HCT116 (cell line): ENCODE results near the gene GOLGA3. TPM values are rescaled to one million over a fixed set of nuclear protein-coding genes. Genes with fewer than 3 reads are reported as not detected.

ENCODE experiments used
- ATAC-seq: fragments of 200-7000 bp; cut with Tn5 transposase; 2 replicates; pipeline ENCODE4 v1.9.1; 2020; ENCODE audit warnings: mild to moderate bottlenecking, moderate library complexity
- BruUV-seq: library from RNA; stranded (reverse); fragments of 400-500 nt; replicated peaks from 2 replicates; lab custom pipeline; 2021; lab: Mats Ljungman, UMichigan
- CTCF ChIA-PET: fragments of 300-600 bp; sonication (Branson Sonifier 250); formaldehyde crosslinking; loops from one replicate; lab custom pipeline; 2021; ENCODE audit warnings: antibody characterized with exemption; lab: Charles Lee
- POLR2A ChIA-PET: fragments of 300-600, 350-600 bp; sonication (Branson Sonifier 250); formaldehyde crosslinking; loops from one replicate; lab custom pipeline; 2021; ENCODE audit warnings: antibody characterized with exemption; lab: Charles Lee
- RAD21 ChIA-PET, 2 experiments: fragments of 300-600 bp; sonication (Branson Sonifier 250); formaldehyde crosslinking; loops; one replicate each; lab custom pipeline; 2023; ENCODE audit warnings: low total read pairs in 2 of 2; ENCODE audit not compliant: uncharacterized antibody in 2 of 2, unreplicated experiment in 2 of 2, low non-redundant PET in 1 of 2; lab: Charles Lee
- DNase-seq: peaks from one replicate; pipeline ENCODE4 v3.0.0-alpha.2; 2010; ENCODE audit warnings: low read depth, low spot score
- H2AFZ ChIP-seq: fragments of 200-600 bp; shearing (Covaris generic), sonication (generic); 2 replicates; pipeline ENCODE4 v1.6.1; 2017; ENCODE audit warnings: low read depth, mixed run types, mixed read lengths, antibody characterized with exemption, low read length; ENCODE audit not compliant: poor library complexity, severe bottlenecking
- H3K27ac ChIP-seq: 2 replicates; pipeline ENCODE4 v1.5.1; 2012; ENCODE audit warnings: low read depth, low read length
- H3K27me3 ChIP-seq: fragments of 200-600 bp; sonication (generic); 2 replicates; pipeline ENCODE4 v1.6.1; 2016; ENCODE audit warnings: mixed run types, low read length, mixed read lengths; ENCODE audit not compliant: insufficient read depth
- H3K36me3 ChIP-seq, 2 experiments: fragments of 200-500 bp in 1 of 2; fragments of 200-600 bp in 1 of 2; sonication (Bioruptor generic) in 1 of 2; sonication (generic) in 1 of 2; 2 replicates each; pipeline versions ENCODE4 v1.5.1 to v1.6.1; 2014 to 2016; ENCODE audit warnings: low read length in 2 of 2, inconsistent platforms in 1 of 2, mixed read lengths in 1 of 2, mixed run types in 1 of 2; ENCODE audit not compliant: insufficient read depth in 2 of 2, control insufficient read depth in 1 of 2
- H3K4me1 ChIP-seq, 2 experiments: fragments of 200-600 bp in 1 of 2; sonication (generic) in 1 of 2; 2 replicates each; pipeline versions ENCODE4 v1.5.1 to v1.6.1; 2012 to 2017; ENCODE audit warnings: low read length in 2 of 2, inconsistent platforms in 1 of 2, mild to moderate bottlenecking in 1 of 2, mixed read lengths in 1 of 2, mixed run types in 1 of 2, moderate library complexity in 1 of 2; ENCODE audit not compliant: insufficient read depth in 2 of 2, control insufficient read depth in 1 of 2
- H3K4me2 ChIP-seq: fragments of 200-600 bp; sonication (generic); 2 replicates; pipeline ENCODE4 v1.6.1; 2017; ENCODE audit warnings: mixed run types, low read length, mixed read lengths
- H3K4me3 ChIP-seq, 2 experiments: fragments of 200-600 bp in 1 of 2; sonication (generic) in 1 of 2; replicated peaks in 1 of 2; 2 replicates each; pipeline ENCODE4 v1.5.1; 2011 to 2016; ENCODE audit warnings: low read length in 2 of 2, control low read depth in 1 of 2, low read depth in 1 of 2, mild to moderate bottlenecking in 1 of 2, mixed read lengths in 1 of 2, mixed run types in 1 of 2
- H3K79me2 ChIP-seq: fragments of 200-600 bp; sonication (generic); 2 replicates; pipeline ENCODE4 v1.6.1; 2017; ENCODE audit warnings: mild to moderate bottlenecking, mixed run types, low read length, moderate library complexity, mixed read lengths; ENCODE audit not compliant: insufficient read depth
- H3K9ac ChIP-seq: fragments of 200-600 bp; sonication (generic); 2 replicates; pipeline ENCODE4 v1.6.1; 2016; ENCODE audit warnings: low read length, mixed read lengths
- H3K9me2 ChIP-seq: fragments of 200-600 bp; sonication (generic), shearing (Covaris generic); 2 replicates; pipeline ENCODE4 v1.6.1; 2017; ENCODE audit warnings: mixed run types, mild to moderate bottlenecking, moderate library complexity; ENCODE audit not compliant: insufficient read depth
- H3K9me3 ChIP-seq, 2 experiments: fragments of 200-500 bp in 1 of 2; fragments of 200-600 bp in 1 of 2; sonication (Bioruptor generic) in 1 of 2; sonication (generic) in 1 of 2; 2 replicates each; pipeline ENCODE4 v1.6.1; 2014 to 2017; ENCODE audit warnings: low read length in 2 of 2, mixed read lengths in 2 of 2, inconsistent platforms in 1 of 2, low read depth in 1 of 2, mild to moderate bottlenecking in 1 of 2, mixed run types in 1 of 2, moderate library complexity in 1 of 2; ENCODE audit not compliant: control insufficient read depth in 1 of 2, insufficient read depth in 1 of 2
- H4K20me1 ChIP-seq: fragments of 200-600 bp; sonication (generic), shearing (Covaris generic); 2 replicates; pipeline ENCODE4 v1.6.1; 2017; ENCODE audit warnings: mixed run types, mild to moderate bottlenecking, moderate library complexity; ENCODE audit not compliant: insufficient read depth
- CBX3 ChIP-seq: IDR thresholded peaks from 2 replicates; pipeline ENCODE4 v1.6.1; 2012; ENCODE audit warnings: low read depth
- CTCF ChIP-seq, 3 experiments: fragments of 200-600 bp in 1 of 3; sonication (generic) in 1 of 3; IDR thresholded peaks in 2 of 3; conservative IDR thresholded peaks in 1 of 3; 2 replicates each; pipeline ENCODE4 v1.5.1; 2012 to 2017; ENCODE audit warnings: low read depth in 2 of 3, low read length in 2 of 3, antibody characterized with exemption in 1 of 3, borderline replicate concordance in 1 of 3, control low read depth in 1 of 3, mild to moderate bottlenecking in 1 of 3, mixed read lengths in 1 of 3, mixed run types in 1 of 3, moderate library complexity in 1 of 3; ENCODE audit not compliant: insufficient read depth in 1 of 3
- EGR1 ChIP-seq: IDR thresholded peaks from 2 replicates; pipeline ENCODE4 v1.6.1; 2012; ENCODE audit warnings: low read depth
- ELF1 ChIP-seq: IDR thresholded peaks from 2 replicates; pipeline ENCODE4 v1.6.1; 2012; ENCODE audit warnings: low read depth, borderline replicate concordance
- EZH2phosphoT487 ChIP-seq: fragments of 200-600 bp; IDR thresholded peaks from 2 replicates; pipeline ENCODE4 v1.6.1; 2018; ENCODE audit warnings: antibody characterized with exemption, borderline replicate concordance
- JUND ChIP-seq: IDR thresholded peaks from 2 replicates; pipeline ENCODE4 v1.6.1; 2012
- POLR2A ChIP-seq: IDR thresholded peaks from 2 replicates; pipeline ENCODE4 v1.7.0; 2011; ENCODE audit warnings: borderline replicate concordance; ENCODE audit not compliant: insufficient read depth, insufficient read length; ENCODE audit errors: extremely low read depth
- RAD21 ChIP-seq: IDR thresholded peaks from 2 replicates; pipeline ENCODE4 v1.6.1; 2012; ENCODE audit warnings: low read depth, mild to moderate bottlenecking
- SIN3A ChIP-seq: IDR thresholded peaks from 2 replicates; pipeline ENCODE4 v1.6.1; 2012; ENCODE audit warnings: low read depth
- SP1 ChIP-seq: IDR thresholded peaks from 2 replicates; pipeline ENCODE4 v1.6.1; 2012; ENCODE audit warnings: low read depth
- TCF7L2 ChIP-seq: IDR thresholded peaks from 2 replicates; pipeline ENCODE4 v1.7.0; 2011; ENCODE audit warnings: borderline replicate concordance, inconsistent platforms; ENCODE audit not compliant: insufficient read depth, insufficient read length; ENCODE audit errors: extremely low read depth
- ZBTB33 ChIP-seq: IDR thresholded peaks from 2 replicates; pipeline ENCODE4 v1.6.1; 2011; ENCODE audit warnings: mild to moderate bottlenecking, low read length, moderate library complexity; ENCODE audit not compliant: insufficient replicate concordance; ENCODE audit errors: extremely low read depth
- ZFX ChIP-seq: fragments of 450-650 bp; IDR thresholded peaks from 2 replicates; pipeline ENCODE4 v1.6.1; 2017
- intact Hi-C: fragments of 100-400 bp; cut with micrococcal nuclease; formaldehyde crosslinking; loops from 2 replicates; pipeline ENCODE4 v1.10.0; 2022
- total RNA-seq: library from RNA; stranded (reverse); gene quantifications from one replicate; pipeline ENCODE4 v1.2.1, GENCODE V29; 2021; ENCODE audit not compliant: unreplicated experiment
- TF ChIP-seq, protein P1 (sequence below): IDR thresholded peaks from 2 replicates; pipeline ENCODE4 v1.6.1; 2012
- TF ChIP-seq, protein P2 (sequence below): IDR thresholded peaks from 2 replicates; pipeline ENCODE4 v1.6.1; 2012

GOLGA3 gene
- total RNA-seq, 1 experiment from 2014 or later: 35.1 TPM

DNA sequence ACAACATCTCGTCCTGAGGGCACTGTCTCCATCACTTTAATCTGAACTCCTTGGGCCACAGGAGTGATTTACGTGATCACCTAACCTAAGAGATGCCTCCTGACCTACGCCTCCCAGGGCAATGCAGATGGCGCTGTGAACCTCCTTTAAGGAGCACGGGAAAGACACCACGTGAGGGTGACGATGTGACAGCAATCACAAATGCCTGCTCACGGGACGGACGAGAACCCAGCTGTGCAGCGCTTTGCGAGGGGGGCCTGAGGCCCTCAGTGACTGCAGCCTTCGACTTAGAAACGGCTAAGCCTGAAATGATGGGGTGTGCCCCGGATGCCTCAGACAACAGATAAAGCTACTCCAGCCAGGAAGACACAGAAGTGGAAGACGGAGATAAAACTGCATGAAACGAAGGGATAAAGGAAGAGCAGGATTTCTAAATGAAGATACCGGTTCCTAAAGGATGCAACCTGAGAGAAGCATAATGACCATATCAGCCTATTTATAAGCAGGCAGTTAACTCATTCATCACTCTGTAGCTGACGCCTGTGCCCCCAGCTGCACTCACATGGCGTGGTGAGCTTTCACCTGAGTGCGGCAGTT lies 13.9 kb upstream of the GOLGA3 start:
- Histone ChIP-seq H3K79me2 (no peaks in the 10 kb centered on the region), H3K27me3 (no peaks in the 10 kb centered on the region), H3K9me2 (no peaks in the 10 kb centered on the region), H4K20me1 (no peaks in the 10 kb centered on the region), H3K36me3 (no peaks in the 10 kb centered on the region), H3K9ac (no peak overlapping the region), H3K4me3 (no peak overlapping the region), H3K4me1 (no peaks in the 10 kb centered on the region), H3K27ac (no peak overlapping the region), H3K9me3 (no peaks in the 10 kb centered on the region), H3K4me2 (no peak overlapping the region), H2AFZ (no peak overlapping the region)
- no peak for DNase-seq
- ChIA-PET RAD21 (no interaction called here), CTCF (no interaction called here), POLR2A (no interaction called here)
- BruUV-seq: no TSS peak
- intact Hi-C loops: no loop called here
- TF ChIP-seq ELF1: no peak
- no peak for TF ChIP-seq EZH2phosphoT487
- TF ChIP-seq, protein P1, sequence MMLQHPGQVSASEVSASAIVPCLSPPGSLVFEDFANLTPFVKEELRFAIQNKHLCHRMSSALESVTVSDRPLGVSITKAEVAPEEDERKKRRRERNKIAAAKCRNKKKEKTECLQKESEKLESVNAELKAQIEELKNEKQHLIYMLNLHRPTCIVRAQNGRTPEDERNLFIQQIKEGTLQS: no peak
- TF ChIP-seq SIN3A: no peak
- TF ChIP-seq CTCF (IDR thresholded peaks at IDR 0.05 in 2 of 3, conservative IDR thresholded peaks at IDR 0.05 in 1 of 3; ENCODE audit: borderline replicate concordance in 1 of 3, insufficient read depth in 1 of 3, low read depth in 2 of 3, low read length in 2 of 3): no peak
- TF ChIP-seq, protein P2, sequence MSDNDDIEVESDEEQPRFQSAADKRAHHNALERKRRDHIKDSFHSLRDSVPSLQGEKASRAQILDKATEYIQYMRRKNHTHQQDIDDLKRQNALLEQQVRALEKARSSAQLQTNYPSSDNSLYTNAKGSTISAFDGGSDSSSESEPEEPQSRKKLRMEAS: no peak
- no peak for TF ChIP-seq JUND
- ATAC-seq: no peak

DNA sequence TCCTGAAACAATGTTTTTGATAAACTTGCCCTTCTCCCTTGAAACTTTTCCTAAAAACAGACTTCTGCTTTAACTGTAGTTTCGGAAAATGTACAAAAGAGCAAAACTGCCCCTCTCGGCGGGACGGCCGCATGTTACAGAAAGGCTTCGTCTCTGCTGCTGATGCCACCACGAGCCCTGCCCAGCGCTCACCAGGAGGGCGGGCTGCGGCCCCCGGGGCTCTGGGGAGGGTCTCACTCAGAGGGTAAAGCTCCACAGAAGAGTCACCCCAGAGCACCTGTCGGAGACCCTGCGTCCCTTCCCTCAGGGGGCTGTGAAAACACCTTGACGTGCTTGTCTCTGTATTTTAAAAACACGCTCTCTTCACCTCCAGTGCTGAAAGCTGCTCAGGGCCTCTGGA lies 12.5 kb upstream of the GOLGA3 start:
- ATAC-seq (no peak), DNase-seq (no peak)
- H3K36me3 ChIP-seq: no peaks in the 10 kb centered on the region
- no peak overlapping the region for H3K9ac ChIP-seq
- no peak overlapping the region for H2AFZ ChIP-seq
- H3K27me3 ChIP-seq: no peaks in the 10 kb centered on the region
- intact Hi-C loops: no loop called here
- no peaks in the 10 kb centered on the region for H3K9me3 ChIP-seq
- H3K4me1 ChIP-seq: no peaks in the 10 kb centered on the region
- no peak overlapping the region for H3K4me2 ChIP-seq
- H3K4me3 ChIP-seq: no peak overlapping the region
- CTCF ChIA-PET: no interaction called here
- RAD21 ChIA-PET: no interaction called here
- no TSS peak for BruUV-seq
- H3K9me2 ChIP-seq: no peaks in the 10 kb centered on the region
- no peak for TF ChIP-seq SIN3A
- no peak for TF ChIP-seq ZFX
- no peak for TF ChIP-seq EZH2phosphoT487
- TF ChIP-seq SP1: no peak
- TF ChIP-seq POLR2A: no peak
- TF ChIP-seq RAD21: no peak
- TF ChIP-seq CBX3: no peak
- TF ChIP-seq EGR1: no peak
- TF ChIP-seq, protein P2: no peak
- no peak for TF ChIP-seq TCF7L2
- no peak for TF ChIP-seq ZBTB33
- no peak overlapping the region for H3K27ac ChIP-seq
- POLR2A ChIA-PET: no interaction called here
- no peaks in the 10 kb centered on the region for H4K20me1 ChIP-seq
- H3K79me2 ChIP-seq: no peaks in the 10 kb centered on the region
